Stimulated activated CD8-positive, alpha-beta memory T cell treated with anti-CD3 and anti-CD28 coated beads, Interleukin-4, amount 100 ng/mL, for 48 hours (primary cell): ENCODE data around the gene MYL3.

Source experiments
- DNase-seq: peaks from one replicate; pipeline ENCODE4 v3.0.0-alpha.2; 2020

The MYL3 gene

DNA sequence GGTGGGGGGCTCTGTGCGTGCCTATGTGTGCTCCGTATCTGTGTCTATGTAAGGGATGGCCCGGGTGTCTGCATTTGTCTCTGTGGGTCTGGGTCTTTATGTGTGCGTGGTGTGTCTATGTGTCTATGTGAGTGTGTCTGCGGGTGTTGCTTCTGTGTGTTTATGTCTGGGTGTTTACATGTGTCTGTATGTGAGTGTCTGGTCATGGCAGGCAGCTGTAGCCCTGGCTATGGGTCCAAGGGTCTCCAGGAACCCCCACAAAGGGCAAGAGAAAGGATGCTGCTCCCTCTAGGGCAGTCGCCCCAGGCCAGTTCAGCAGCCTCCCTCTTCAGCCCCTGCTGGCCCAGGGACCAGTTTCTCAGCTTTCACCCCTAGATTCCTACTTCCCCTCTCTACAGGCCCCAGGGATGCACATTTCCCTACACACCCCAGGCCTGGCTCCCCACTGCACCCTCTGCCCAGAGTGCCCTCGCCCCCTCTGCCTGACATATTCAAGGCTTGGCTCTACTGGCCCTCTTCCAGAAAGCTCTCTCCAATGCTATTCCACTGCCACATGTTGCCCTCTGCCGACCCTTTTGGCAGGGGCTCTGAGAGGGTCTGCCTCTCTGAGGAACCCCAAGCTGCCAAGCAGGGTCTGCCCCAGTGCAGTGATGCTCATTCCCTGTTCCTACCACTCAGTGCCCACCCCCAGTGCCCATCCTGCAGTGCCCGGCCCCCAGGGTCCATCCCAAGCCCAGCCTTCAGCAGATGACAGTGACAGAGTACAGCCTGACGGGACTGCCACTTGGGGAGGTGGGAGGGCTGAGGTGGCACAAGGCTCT, 1.0 kb upstream of the MYL3 start:
- no peak for DNase-seq

GRCh38 chr3:46862369-46863025, 747 bp downstream of the MYL3 start:
- DNase-seq, result no peak

DNA sequence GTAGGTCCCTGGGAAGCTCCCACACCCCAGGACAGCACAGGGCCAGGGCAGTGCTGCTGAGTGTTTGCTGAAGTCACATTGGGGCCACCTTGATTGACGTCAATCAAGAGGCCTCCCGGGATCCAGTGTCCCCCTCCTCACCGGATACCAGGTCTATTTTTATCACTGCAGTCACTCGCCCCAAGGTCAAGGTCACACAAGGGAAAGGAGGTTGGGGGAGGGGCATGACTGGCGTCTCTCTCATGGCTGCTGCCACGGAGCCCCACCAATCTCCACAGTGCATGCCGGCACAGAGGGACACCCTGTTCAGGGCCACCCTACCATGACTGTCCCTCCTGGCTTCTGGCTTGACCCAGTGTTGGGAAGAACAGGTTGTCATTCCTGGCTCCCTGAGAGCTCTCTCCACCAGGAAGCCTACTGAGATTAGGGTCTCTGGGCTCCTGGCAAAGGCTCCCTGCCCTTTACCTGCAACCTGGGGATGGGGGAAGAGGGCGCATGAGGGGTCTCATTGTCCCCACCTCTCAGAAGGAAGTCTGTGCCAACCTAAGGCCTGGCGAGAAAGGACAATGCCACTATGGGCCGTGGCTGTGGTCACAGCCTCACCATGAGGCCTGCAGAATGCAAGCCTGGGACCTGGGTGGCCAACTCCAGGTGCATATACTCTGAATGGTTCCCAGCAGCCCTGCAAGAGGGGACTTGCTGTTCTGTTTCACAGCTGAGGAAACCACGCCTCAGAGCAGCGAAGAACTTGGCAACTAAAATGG, 1.5 kb downstream of the MYL3 start:
- DNase-seq, result no peak

GRCh38 chr3:46860810-46861604, 2.2 kb downstream of the MYL3 start:
- DNase-seq, result no peak

- DNase-seq, result peak; percentile 59
Measured at GRCh38 chr3:46860017-46860809, 3.0 kb downstream of the MYL3 start.

DNA sequence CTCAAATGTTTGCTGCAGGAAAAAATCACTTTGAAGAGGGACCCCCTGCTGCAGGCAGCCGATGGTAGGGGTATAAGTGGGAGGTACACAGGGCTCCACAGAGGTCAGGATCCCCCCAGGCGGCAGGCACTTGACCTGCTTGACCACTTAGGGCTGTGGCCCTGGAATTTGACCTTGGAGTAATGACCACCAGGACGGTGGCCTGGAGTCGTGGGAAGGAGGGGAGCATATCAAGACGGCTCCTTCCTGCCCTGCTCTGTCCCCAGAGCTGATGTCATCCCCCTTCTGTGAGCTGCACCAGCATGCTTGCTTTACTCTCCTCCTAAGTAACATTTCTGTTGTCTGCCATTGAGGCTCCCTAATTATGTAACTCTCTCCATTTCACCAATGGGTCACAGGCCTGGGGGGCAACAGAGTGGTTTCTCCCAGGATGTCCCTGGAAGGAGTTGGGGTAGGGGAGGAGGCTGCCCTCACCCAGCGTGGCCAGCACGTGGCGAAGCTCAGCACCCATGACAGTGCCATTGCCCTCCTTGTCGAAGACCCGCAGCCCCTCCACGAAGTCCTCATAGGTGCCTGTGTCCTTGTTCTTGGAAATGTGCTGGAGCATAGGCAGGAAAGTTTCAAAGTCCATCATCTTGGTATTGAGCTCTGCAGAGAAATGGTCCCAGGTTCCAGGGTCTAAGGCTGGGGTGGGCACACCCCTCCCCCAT, 4.1 kb downstream of the MYL3 start:
- DNase-seq, result no peak

DNA sequence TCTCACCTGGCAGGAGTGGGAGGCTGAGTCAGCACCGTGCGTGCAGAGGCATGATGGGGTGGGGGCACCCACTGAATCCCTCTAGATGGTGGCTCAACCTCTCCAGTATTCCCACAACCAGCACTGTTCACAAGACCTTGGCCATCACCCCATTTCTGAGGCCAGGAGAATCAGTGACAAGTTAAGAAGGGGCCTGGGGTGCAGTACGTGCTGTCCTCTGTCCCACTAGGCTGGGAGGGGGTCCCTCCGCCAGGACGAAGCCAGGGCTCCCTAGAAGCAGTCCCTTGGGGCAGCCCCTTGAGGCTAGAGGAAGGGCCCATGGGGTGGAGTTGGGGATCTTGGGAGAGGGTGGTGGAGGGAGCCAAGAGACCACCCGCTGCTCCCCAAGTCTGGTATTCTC, 4.8 kb downstream of the MYL3 start:
- DNase-seq, result no peak

DNA sequence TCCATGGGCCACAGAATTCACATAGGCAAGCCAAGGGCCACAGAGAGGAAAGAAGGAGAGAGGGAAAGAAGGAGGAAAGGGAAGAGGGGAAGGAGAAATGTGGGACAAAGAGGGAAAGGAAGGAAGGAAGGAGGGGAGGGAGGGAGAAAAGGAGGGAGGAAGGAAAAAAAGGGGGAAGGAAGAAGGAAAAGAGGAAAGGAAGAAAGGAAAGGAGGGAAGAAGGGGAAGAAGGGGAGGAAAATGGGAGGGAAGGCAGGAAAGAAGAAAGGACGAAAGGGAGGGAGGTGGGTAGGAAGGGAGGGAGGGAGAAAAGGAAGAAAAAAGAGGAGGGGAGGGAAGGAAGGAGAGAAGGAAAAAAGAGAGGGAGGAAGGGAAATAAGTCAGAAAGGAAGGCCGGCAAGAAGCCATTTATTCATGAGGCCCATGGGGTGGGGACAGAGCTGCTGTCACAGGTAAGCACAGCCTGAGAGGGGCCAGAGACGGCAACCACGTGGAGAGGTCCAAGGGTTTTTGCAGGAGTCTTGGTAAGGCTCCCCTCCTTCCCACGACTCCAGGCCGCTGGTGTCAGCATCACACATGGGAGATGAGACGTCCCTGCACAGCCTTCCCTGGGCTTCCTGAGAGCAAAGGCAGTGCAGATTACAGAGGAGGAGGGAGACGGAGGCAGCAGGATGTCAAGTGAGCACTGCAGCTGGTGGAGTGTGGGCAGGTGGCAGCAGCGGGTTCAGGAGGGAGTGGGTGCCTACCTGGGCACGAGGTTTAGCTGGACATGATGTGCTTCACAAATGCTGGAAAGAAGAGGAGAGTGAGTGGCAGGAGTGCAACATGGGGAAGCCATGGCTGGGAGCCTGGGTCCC, 5.5 kb downstream of the MYL3 start:
- DNase-seq, result no peak

GRCh38 chr3:46856576-46857471, 6.4 kb downstream of the MYL3 start:
- DNase-seq, result no peak

DNA sequence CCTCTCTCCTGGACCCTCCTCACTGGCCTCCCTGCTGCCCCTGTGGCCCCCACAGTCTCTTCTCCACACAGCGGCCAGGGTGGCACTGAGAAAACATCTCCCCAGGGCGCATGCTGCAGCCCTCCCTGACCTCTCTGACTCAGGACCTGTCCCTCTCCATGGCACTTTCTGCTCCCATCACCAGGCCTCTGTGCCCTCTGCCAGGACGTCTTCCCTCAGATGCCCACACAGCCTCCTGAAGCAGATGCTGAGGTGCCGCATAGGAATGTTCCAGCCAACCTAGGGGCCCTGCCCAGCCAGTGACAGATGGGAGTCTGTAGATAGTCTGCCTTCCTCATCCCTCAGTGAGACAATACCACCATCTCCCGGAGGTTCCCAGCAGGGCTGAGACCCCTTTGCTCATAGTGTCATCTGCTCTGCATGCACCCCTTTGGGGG, 8.7 kb downstream of the MYL3 start:
- no peak for DNase-seq

DNA sequence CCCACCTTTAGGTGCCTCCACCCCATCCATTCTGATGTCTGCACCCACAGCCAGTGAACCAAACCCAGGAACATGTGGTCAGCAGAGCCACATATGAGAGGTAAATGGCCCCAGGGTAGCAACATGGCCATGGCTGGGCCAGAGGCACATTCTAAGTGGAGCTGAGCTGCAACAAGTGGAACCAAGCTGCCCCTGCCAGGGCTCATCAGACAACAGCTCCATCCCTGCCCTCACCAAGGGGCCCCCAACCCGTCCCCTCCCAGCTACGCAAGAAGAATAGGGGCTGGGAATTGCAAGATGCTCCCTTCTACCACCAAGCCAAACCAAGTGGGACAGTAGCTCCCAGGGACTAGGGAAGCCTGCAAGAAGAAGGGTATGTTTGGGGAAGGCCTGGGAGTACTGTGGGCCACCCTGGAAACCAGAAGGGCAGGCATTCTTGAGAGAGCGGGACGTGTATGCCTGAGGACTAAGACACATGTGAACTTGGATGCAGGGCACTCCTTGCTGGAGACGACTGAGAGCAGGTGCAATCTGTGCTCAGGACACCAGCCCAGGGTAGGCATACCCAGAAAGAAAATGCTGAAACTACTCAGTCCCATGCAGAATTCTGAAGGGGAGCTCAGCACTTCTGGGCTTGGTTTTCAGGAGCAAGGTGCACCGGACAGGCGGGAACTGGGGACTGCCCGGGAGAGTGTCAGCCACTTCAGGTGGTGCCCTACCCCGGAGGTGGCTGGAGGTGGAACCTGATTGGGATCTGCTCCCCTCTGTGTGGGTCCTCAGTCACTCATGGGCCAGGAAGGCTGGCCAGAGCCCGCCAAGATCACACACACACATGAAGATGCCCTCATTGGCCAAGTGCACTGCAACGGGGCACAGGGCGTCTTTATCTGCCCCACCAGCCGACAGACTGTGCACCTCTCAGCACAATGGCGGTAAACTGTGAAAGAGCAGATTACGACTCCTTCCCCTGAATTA, 9.5 kb downstream of the MYL3 start:
- no peak for DNase-seq

GRCh38 chr3:46852839-46853355, 10.3 kb downstream of the MYL3 start:
- no peak for DNase-seq

DNA sequence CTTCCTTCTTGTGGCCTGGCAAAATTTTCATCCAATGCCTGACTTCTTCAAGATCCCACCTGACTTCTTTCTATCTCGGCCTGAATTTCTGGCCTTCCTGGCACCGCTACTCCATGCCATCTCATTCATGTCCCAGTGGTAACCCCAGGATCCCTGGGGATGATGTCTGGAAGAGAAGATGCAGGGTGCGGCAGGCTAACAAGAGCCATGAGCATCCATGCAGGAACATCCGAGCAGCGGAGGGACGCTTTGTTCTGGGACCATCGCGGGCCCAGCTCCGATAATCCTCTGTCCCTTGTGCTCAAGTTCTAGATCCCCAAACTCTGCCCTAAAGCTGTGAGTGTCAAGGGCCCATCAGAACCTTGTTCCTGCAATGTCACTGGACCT, 10.9 kb downstream of the MYL3 start:
- DNase-seq, result no peak

DNA sequence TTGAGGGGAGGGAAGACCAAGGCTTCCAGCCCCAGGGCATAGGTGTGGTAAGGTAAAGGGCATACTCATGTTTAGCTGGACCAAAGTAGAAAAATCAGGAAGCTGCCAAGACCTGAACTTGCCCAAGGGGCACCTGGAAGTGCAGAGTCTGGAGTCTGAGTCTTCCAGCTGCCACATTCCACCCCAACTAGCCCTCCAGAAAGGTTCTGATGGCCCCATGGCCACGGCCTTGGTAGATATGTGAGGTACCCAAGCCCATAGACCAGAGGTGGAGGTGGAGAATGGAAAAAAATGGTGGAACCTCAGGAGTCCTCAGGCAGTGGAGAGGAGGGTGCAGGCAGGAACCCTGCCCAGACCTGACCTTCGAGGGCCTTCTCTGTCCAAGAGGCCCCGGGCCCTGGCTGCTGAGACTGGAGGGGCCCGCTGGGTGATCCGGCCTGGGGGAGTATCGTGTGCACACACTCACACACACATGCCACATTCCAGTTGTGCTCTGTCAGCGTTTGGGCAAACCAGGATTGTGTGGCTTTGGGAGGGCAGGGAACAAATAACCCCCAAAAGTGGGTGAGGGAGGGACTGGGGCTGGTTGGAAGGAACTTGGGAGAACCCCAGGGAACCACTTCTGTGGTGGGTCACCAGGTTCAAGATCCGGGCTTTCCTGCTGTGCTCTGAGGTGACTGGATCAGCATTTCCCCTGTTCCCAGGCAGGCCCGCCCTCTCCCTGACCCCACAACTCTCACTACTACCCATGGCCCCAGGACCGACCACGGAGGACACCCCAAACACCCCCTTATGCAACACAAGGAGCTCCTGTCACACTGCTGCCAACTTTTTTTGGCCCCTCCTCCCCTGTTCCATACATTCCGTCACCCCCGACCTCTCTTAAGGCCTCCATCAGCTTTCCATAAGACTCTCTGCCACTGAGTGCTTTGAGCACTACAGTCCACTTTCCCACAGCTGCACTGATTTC, 11.6 kb downstream of the MYL3 start:
- DNase-seq, result no peak

DNA sequence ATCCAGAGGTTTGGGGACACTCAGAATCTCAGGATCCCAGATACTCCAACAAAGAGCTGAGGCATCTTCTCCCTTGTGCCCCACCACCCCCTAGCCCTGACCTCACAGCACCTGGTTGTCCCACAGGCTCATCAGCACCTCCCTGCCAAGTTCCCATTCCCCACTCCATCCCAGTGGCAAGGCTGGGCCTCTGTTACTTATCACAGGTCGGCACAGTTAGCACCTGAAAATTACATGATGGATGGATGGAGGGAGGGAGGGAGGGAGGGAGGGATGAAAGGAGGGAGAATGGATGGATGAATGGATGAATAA, 12.8 kb downstream of the MYL3 start:
- DNase-seq, result no peak

GRCh38 chr3:46849686-46850467, 13.4 kb downstream of the MYL3 start:
- peak; percentile 16 for DNase-seq
